ENCODE data around the gene COG3. TPM values are rescaled to one million over a fixed set of nuclear protein-coding genes. Genes with fewer than 3 reads are reported as not detected.

COG3 gene
- total RNA-seq (2013), result 30.6 TPM
- 10 to 100 TPM; 12.3 to 25.3 (median 12.9) TPM for polyA plus RNA-seq
- polyA minus RNA-seq, result 30.2 and 31.9 TPM in 2 replicates
- 40.4 to 87.2 (median 64.8) reads per million in 11 experiments for total RNA-seq

DNA sequence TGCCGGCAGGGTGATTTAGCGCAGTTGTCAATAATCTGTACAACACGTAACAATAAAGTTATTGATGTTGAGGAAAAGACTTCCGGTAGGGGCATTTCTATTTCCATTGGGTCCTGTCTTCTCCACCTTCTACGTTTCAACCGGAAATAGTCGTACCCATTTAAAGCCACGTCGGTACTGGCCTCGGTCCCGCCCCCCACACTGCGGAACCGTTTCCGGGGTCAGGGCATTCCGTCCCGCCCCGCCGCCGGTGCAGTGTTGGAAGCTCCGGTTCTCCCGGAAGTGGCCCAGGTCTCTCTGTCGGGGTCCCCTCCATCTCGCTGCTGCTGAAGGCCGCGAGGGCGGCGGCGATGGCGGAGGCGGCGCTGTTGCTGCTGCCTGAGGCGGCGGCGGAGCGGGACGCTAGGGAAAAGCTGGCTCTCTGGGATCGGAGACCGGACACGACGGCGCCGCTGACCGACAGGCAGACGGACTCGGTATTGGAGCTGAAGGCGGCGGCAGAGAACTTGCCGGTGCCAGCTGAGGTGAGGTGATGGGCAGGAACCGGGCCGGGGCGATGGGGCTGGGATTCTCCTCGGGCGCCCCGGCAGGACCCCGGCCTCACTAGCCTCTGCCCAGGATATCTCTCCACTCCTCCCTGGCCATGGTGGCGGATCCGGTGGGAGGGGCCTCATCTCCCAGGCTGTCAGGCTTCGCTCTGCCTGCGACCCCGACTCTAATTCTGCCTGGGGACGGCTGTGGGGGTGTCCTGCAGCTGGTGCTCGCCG, at the start of gene COG3:
Gene COG3 (plus strand): TSS at position 253 of the 767 bp plus-strand sequence. CDS start 98 bp downstream, at position 351.
- H3K36me3 Mint-ChIP-seq, result peaks cover 9 to 11% of the 10 kb centered on the region in 2 donors

DNA sequence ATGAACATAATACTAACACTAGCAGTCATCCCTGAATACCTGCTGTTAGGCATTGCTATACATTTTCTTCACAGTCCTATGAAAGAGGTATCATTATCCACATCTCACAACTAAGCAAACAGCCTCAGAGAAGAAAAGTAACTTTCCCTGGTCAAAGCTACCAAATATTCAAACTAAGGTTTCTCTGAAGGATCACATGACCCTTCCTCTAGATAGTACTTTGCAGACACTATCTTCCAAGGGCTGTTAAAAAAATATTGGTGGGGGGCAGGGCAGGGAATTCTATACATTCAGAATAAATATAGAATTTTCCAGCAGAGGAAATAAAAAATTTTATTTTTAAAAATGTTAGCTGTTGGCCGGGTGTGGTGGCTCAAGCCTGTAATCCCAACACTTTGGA, 49.6 kb upstream of the COG3 start:
- Histone ChIP-seq H3K4me2 (replicated peaks; ENCODE audit: extremely low read depth, low read length, poor library complexity, severe bottlenecking) (peak overlapping the region; percentile 38), H3K9me3 (replicated peaks in 1 of 2; ENCODE audit: control insufficient read depth in 1 of 2, insufficient read depth in 1 of 2, low read length in 2 of 2) (no peaks in the 10 kb centered on the region), H3K27ac (ENCODE audit: low read depth in 1 of 2, low read length in 2 of 2) (peak overlapping the region in 1 of 2 donors; percentile 73), H2AFZ (ENCODE audit: insufficient read depth, low read depth, low read length, poor library complexity, severe bottlenecking) (no peak overlapping the region), H3K36me3 (replicated peaks in 1 of 2; ENCODE audit: control insufficient read depth in 1 of 2, insufficient read depth in 2 of 2, low read length in 2 of 2) (peaks cover 0 to 15% of the 10 kb centered on the region in 2 donors), H3K27me3 (ENCODE audit: control insufficient read depth in 2 of 2, insufficient read depth in 2 of 2, low read length in 2 of 2) (no peaks in the 10 kb centered on the region), H3K79me2 (ENCODE audit: insufficient read depth, low read length) (peaks cover 66% of the 10 kb centered on the region), H3K4me3 (replicated peaks in 1 of 3; ENCODE audit: low read depth in 2 of 3, low read length in 3 of 3) (peak overlapping the region in 1 of 3 experiments; percentile 45), H3K4me1 (ENCODE audit: control insufficient read depth in 1 of 2, insufficient read depth in 2 of 2, low read length in 2 of 2) (peaks cover 19 to 56% of the 10 kb centered on the region in 2 donors), H4K20me1 (ENCODE audit: insufficient read depth, low read length) (peaks cover 36% of the 10 kb centered on the region), H3K9ac (ENCODE audit: insufficient read depth, low read length, poor library complexity, severe bottlenecking) (no peak overlapping the region)
- intact Hi-C loops (cut with micrococcal nuclease), result loop anchor here (5.0 kb wide), 2 partner anchors 52 to 73 kb away; partner anchors contain the start of gene TPT1 (in 2 of the 2)
- Mint-ChIP-seq H3K27me3 (ENCODE audit: low read depth in 3 of 3) (peaks cover 0 to 3% (median 2%) of the 10 kb centered on the region in 3 donors), H3K4me3 (no peak overlapping the region), H3K27ac (peak overlapping the region in 6 of 7 donors; percentile 20 to 84 (median 70)), H3K36me3 (peaks cover 12 to 18% of the 10 kb centered on the region in 2 donors), H3K4me1 (peaks cover 42% of the 10 kb centered on the region), H3K9me3 (no peaks in the 10 kb centered on the region)
- WGBS (ENCODE audit: insufficient coverage), result no CpG with 5 or more reads among the region's 1 CpG
- TF ChIP-seq, protein P1, sequence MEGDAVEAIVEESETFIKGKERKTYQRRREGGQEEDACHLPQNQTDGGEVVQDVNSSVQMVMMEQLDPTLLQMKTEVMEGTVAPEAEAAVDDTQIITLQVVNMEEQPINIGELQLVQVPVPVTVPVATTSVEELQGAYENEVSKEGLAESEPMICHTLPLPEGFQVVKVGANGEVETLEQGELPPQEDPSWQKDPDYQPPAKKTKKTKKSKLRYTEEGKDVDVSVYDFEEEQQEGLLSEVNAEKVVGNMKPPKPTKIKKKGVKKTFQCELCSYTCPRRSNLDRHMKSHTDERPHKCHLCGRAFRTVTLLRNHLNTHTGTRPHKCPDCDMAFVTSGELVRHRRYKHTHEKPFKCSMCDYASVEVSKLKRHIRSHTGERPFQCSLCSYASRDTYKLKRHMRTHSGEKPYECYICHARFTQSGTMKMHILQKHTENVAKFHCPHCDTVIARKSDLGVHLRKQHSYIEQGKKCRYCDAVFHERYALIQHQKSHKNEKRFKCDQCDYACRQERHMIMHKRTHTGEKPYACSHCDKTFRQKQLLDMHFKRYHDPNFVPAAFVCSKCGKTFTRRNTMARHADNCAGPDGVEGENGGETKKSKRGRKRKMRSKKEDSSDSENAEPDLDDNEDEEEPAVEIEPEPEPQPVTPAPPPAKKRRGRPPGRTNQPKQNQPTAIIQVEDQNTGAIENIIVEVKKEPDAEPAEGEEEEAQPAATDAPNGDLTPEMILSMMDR (IDR thresholded peaks at IDR 0.05), result no peak
- no peak for DNase-seq

More for the DNA sequence above, at the start of gene COG3:
- H3K4me2 ChIP-seq (replicated peaks; ENCODE audit: extremely low read depth, low read length, poor library complexity, severe bottlenecking), result peak within 1 kb of the TSS; percentile 98
- WGBS (ENCODE audit: insufficient coverage), result under 1% methylated on average over 53 of the region's 63 CpGs
- peaks cover 60% of the 10 kb centered on the region for H3K79me2 ChIP-seq (ENCODE audit: insufficient read depth, low read length)
- TF ChIP-seq, protein P1 (IDR thresholded peaks at IDR 0.05), result peak; percentile 47
- H2AFZ ChIP-seq (ENCODE audit: insufficient read depth, low read depth, low read length, poor library complexity, severe bottlenecking), result peak within 1 kb of the TSS; percentile 95
- H3K9me3 Mint-ChIP-seq, result peaks cover 0 to 8% (median 0%) of the 10 kb centered on the region in 7 donors
- H3K27me3 ChIP-seq (ENCODE audit: control insufficient read depth in 2 of 2, insufficient read depth in 2 of 2, low read length in 2 of 2), result no peaks in the 10 kb centered on the region
- H3K9ac ChIP-seq (ENCODE audit: insufficient read depth, low read length, poor library complexity, severe bottlenecking), result peak within 1 kb of the TSS; percentile 96
- peaks cover 37% of the 10 kb centered on the region for H4K20me1 ChIP-seq (ENCODE audit: insufficient read depth, low read length)
- H3K27ac ChIP-seq (ENCODE audit: low read depth in 1 of 2, low read length in 2 of 2), result peak within 1 kb of the TSS; percentile 89 to 95
- peaks cover 39% of the 10 kb centered on the region for H3K4me1 Mint-ChIP-seq
- intact Hi-C loops (cut with micrococcal nuclease), result loop anchor here (5.0 to 10.0 kb wide), 2 partner anchors 48 to 120 kb away; partner anchors contain the start of genes SLC25A30 (in 2 of the 2) and TPT1 (in 1 of the 2)
- H3K4me1 ChIP-seq (ENCODE audit: control insufficient read depth in 1 of 2, insufficient read depth in 2 of 2, low read length in 2 of 2), result peaks cover 27 to 31% of the 10 kb centered on the region in 2 donors
- H3K36me3 ChIP-seq (replicated peaks in 1 of 2; ENCODE audit: control insufficient read depth in 1 of 2, insufficient read depth in 2 of 2, low read length in 2 of 2), result no peaks in the 10 kb centered on the region
- H3K4me3 ChIP-seq (replicated peaks in 1 of 3; ENCODE audit: low read depth in 2 of 3, low read length in 3 of 3), result peak within 1 kb of the TSS; percentile 64 to 100 (median 96)
- H3K4me3 Mint-ChIP-seq, result peak within 1 kb of the TSS; percentile 94 to 95
- peaks cover 0 to 2% (median 0%) of the 10 kb centered on the region in 3 donors for H3K27me3 Mint-ChIP-seq (ENCODE audit: low read depth in 3 of 3)
- peak; percentile 92 to 94 (median 93) for DNase-seq
- peak within 1 kb of the TSS; percentile 88 to 97 (median 93) for H3K27ac Mint-ChIP-seq
- H3K9me3 ChIP-seq (replicated peaks in 1 of 2; ENCODE audit: control insufficient read depth in 1 of 2, insufficient read depth in 1 of 2, low read length in 2 of 2), result no peaks in the 10 kb centered on the region

Data from CD14-positive monocyte (primary cell).